Mesendoderm (in vitro differentiated cells): ENCODE results near the gene CDCA7.

Experiments
- DNase-seq: peaks from one replicate; pipeline ENCODE4 v3.0.0; 2013
- H2AK5ac ChIP-seq: 2 replicates; pipeline ENCODE4 v1.6.1; 2013; ENCODE audit warnings: low read length, inconsistent platforms
- H2BK120ac ChIP-seq: 2 replicates; pipeline ENCODE4 v1.6.1; 2013; ENCODE audit warnings: low read depth, mild to moderate bottlenecking, low read length, moderate library complexity, mixed read lengths
- H2BK15ac ChIP-seq: replicated peaks from 2 replicates; pipeline ENCODE4 v1.6.1; 2013; ENCODE audit warnings: low read depth, mild to moderate bottlenecking, moderate library complexity
- H2BK5ac ChIP-seq: 2 replicates; pipeline ENCODE4 v1.6.1; 2013; ENCODE audit warnings: low read length, inconsistent platforms
- H3K18ac ChIP-seq: 2 replicates; pipeline ENCODE4 v1.6.1; 2013; ENCODE audit warnings: mild to moderate bottlenecking, low read length, mixed read lengths
- H3K23ac ChIP-seq: one replicate; pipeline ENCODE4 v1.6.1; 2013; ENCODE audit warnings: low read length
- H3K27ac ChIP-seq: 2 replicates; pipeline ENCODE4 v1.5.1; 2013; ENCODE audit warnings: low read depth, mild to moderate bottlenecking, inconsistent platforms, low read length, moderate library complexity
- H3K27me3 ChIP-seq: 2 replicates; pipeline ENCODE4 v1.6.1; 2013; ENCODE audit warnings: low read length, control low read depth, mild to moderate bottlenecking, inconsistent platforms; ENCODE audit not compliant: insufficient read depth, poor library complexity
- H3K36me3 ChIP-seq: 2 replicates; pipeline ENCODE4 v1.6.1; 2013; ENCODE audit warnings: low read length, inconsistent platforms; ENCODE audit not compliant: control insufficient read depth, insufficient read depth
- H3K4ac ChIP-seq: one replicate; pipeline ENCODE4 v1.6.1; 2013; ENCODE audit warnings: low read depth, mild to moderate bottlenecking, low read length, moderate library complexity
- H3K4me1 ChIP-seq: 2 replicates; pipeline ENCODE4 v1.6.1; 2013; ENCODE audit warnings: low read depth, low read length, inconsistent platforms; ENCODE audit not compliant: control insufficient read depth
- H3K4me2 ChIP-seq: 2 replicates; pipeline ENCODE4 v1.6.1; 2013; ENCODE audit warnings: low read length
- H3K4me3 ChIP-seq: 2 replicates; pipeline ENCODE4 v1.5.1; 2013; ENCODE audit warnings: mild to moderate bottlenecking, low read length
- H3K56ac ChIP-seq: one replicate; pipeline ENCODE4 v1.6.1; 2013; ENCODE audit warnings: low read length
- H3K79me1 ChIP-seq: 2 replicates; pipeline ENCODE4 v1.6.1; 2013; ENCODE audit warnings: low read length, inconsistent platforms
- H3K79me2 ChIP-seq: 2 replicates; pipeline ENCODE4 v1.6.1; 2013; ENCODE audit warnings: mild to moderate bottlenecking, low read length; ENCODE audit not compliant: control insufficient read depth, insufficient read depth
- H3K9ac ChIP-seq: 2 replicates; pipeline ENCODE4 v1.6.1; 2013; ENCODE audit warnings: low read length, inconsistent platforms
- H4K5ac ChIP-seq: one replicate; pipeline ENCODE4 v1.6.1; 2013; ENCODE audit warnings: low read length
- H4K8ac ChIP-seq: one replicate; pipeline ENCODE4 v1.6.1; 2013; ENCODE audit warnings: low read depth, mild to moderate bottlenecking, control low read depth, low read length, moderate library complexity
- WGBS: extraction: QIAGEN DNeasy Blood & Tissue Kit; methylation state at CpG from one replicate; pipeline ENCODE4 v1.1.7; 2013; ENCODE audit warnings: low lambda C conversion rate, missing lambda C conversion rate; ENCODE audit not compliant: insufficient coverage; ENCODE audit errors: extremely low coverage; 5-methylcytosine and 5-hydroxymethylcytosine counted together

CDCA7 gene

GRCh38 chr2:173397539-173397938, 42.9 kb downstream of the CDCA7 start:
- H3K79me1 ChIP-seq: no peaks in the 10 kb centered on the region
- no peak overlapping the region for H3K9ac ChIP-seq
- H3K23ac ChIP-seq: no peak overlapping the region
- no peak overlapping the region for H3K4ac ChIP-seq
- H3K27ac ChIP-seq: no peak overlapping the region
- no peaks in the 10 kb centered on the region for H3K79me2 ChIP-seq
- peaks cover 14% of the 10 kb centered on the region for H3K4me1 ChIP-seq
- no peak overlapping the region for H4K8ac ChIP-seq
- no peak overlapping the region for H2BK5ac ChIP-seq
- no CpG with 5 or more reads among the region's 4 CpGs for WGBS
- H4K5ac ChIP-seq: no peak overlapping the region
- no peak overlapping the region for H3K4me3 ChIP-seq
- no peaks in the 10 kb centered on the region for H3K27me3 ChIP-seq
- peak; percentile 53 for DNase-seq
- no peak overlapping the region for H3K4me2 ChIP-seq
- H2AK5ac ChIP-seq: no peak overlapping the region
- no peaks in the 10 kb centered on the region for H3K36me3 ChIP-seq
- no peak overlapping the region for H2BK15ac ChIP-seq
- H3K18ac ChIP-seq: no peak overlapping the region
- no peak overlapping the region for H2BK120ac ChIP-seq
- no peak overlapping the region for H3K56ac ChIP-seq

- no peak for DNase-seq
- Histone ChIP-seq H3K23ac (no peak overlapping the region), H3K4ac (peak overlapping the region; percentile 76), H3K18ac (no peak overlapping the region), H3K4me2 (no peak overlapping the region), H2BK5ac (no peak overlapping the region), H3K79me1 (no peaks in the 10 kb centered on the region), H3K4me3 (no peak overlapping the region), H2BK120ac (no peak overlapping the region), H2BK15ac (no peak overlapping the region), H3K56ac (peak overlapping the region; percentile 56), H3K27me3 (no peaks in the 10 kb centered on the region), H3K4me1 (peaks cover 12% of the 10 kb centered on the region), H3K79me2 (no peaks in the 10 kb centered on the region), H2AK5ac (no peak overlapping the region), H3K36me3 (no peaks in the 10 kb centered on the region), H4K5ac (no peak overlapping the region), H4K8ac (no peak overlapping the region), H3K27ac (no peak overlapping the region), H3K9ac (no peak overlapping the region)
- no CpG with 5 or more reads among the region's 4 CpGs for WGBS
These were observed 44.6 kb downstream of the CDCA7 start for GRCh38 chr2:173399229-173399628.

GRCh38 chr2:173400760-173401159, 46.1 kb downstream of the CDCA7 start:
- Histone ChIP-seq H4K8ac (no peak overlapping the region), H3K18ac (no peak overlapping the region), H3K27ac (no peak overlapping the region), H3K4ac (no peak overlapping the region), H3K4me3 (no peak overlapping the region), H3K4me1 (peaks cover 3% of the 10 kb centered on the region), H2BK120ac (no peak overlapping the region), H3K9ac (no peak overlapping the region), H2AK5ac (no peak overlapping the region), H2BK15ac (no peak overlapping the region), H3K4me2 (no peak overlapping the region), H3K56ac (no peak overlapping the region), H3K27me3 (no peaks in the 10 kb centered on the region), H3K79me1 (no peaks in the 10 kb centered on the region), H3K36me3 (no peaks in the 10 kb centered on the region), H2BK5ac (no peak overlapping the region), H3K23ac (no peak overlapping the region), H3K79me2 (no peaks in the 10 kb centered on the region), H4K5ac (no peak overlapping the region)
- no CpG with 5 or more reads among the region's 4 CpGs for WGBS
- DNase-seq: peak; percentile 79

- no peak overlapping the region for H3K4me3 ChIP-seq
These were observed 47.1 kb downstream of the CDCA7 start for GRCh38 chr2:173401716-173402326.

GRCh38 chr2:173402405-173402974, 47.8 kb downstream of the CDCA7 start:
- H3K4me1 ChIP-seq: no peaks in the 10 kb centered on the region
- H3K27me3 ChIP-seq: no peaks in the 10 kb centered on the region
- peak; percentile 90 for DNase-seq

More at GRCh38 chr2:173401716-173402326, 47.1 kb downstream of the CDCA7 start:
- Histone ChIP-seq H3K4me2 (peak overlapping the region; percentile 74), H3K4ac (no peak overlapping the region), H3K9ac (peak overlapping the region; percentile 3), H3K56ac (peak overlapping the region; percentile 25), H2BK120ac (no peak overlapping the region), H3K36me3 (no peaks in the 10 kb centered on the region), H3K27me3 (no peaks in the 10 kb centered on the region), H3K79me1 (no peaks in the 10 kb centered on the region), H3K79me2 (no peaks in the 10 kb centered on the region), H2BK15ac (no peak overlapping the region), H3K18ac (no peak overlapping the region), H3K27ac (no peak overlapping the region), H4K8ac (no peak overlapping the region), H2AK5ac (no peak overlapping the region), H3K23ac (no peak overlapping the region), H4K5ac (no peak overlapping the region), H2BK5ac (no peak overlapping the region), H3K4me1 (no peaks in the 10 kb centered on the region)
- peak; percentile 29 for DNase-seq
- whole genome bisulfite sequencing: no CpG with 5 or more reads among the region's 7 CpGs

More at GRCh38 chr2:173402405-173402974, 47.8 kb downstream of the CDCA7 start:
- Histone ChIP-seq H3K4ac (no peak overlapping the region), H2BK5ac (no peak overlapping the region), H3K79me1 (no peaks in the 10 kb centered on the region), H3K4me3 (no peak overlapping the region), H2BK15ac (no peak overlapping the region), H3K36me3 (no peaks in the 10 kb centered on the region), H3K9ac (peak overlapping the region; percentile 60), H3K79me2 (no peaks in the 10 kb centered on the region), H4K8ac (no peak overlapping the region), H2BK120ac (no peak overlapping the region), H3K27ac (no peak overlapping the region), H3K4me2 (peak overlapping the region; percentile 74), H2AK5ac (no peak overlapping the region), H3K56ac (peak overlapping the region; percentile 45), H3K18ac (no peak overlapping the region), H4K5ac (no peak overlapping the region), H3K23ac (no peak overlapping the region)
- WGBS: no CpG with 5 or more reads among the region's 21 CpGs
